ENCODE data around the gene CDH4. TPM values are rescaled to one million over a fixed set of nuclear protein-coding genes. Genes with fewer than 3 reads are reported as not detected.

The CDH4 gene
- total RNA-seq, 1 experiment from 2014 or later: not detected

DNA sequence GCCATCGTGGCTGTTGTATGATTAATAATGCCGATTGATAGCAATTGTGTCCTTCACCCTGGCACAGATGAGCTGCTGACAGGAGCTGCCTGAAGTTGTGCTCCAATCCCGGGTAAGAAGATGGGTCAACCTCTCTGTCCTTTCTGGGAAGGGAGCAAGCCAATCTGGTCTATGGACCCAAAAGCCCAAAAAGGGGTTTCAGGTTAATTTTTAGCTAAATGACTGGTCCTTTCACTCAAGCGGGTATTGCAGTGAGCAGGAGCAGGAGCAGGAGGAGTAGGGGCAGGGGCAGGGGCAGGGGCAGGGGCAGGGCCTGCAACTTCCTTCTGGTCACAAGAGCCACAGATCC, 648.9 kb downstream of the CDH4 start:
- no peaks in the 10 kb centered on the region for H3K9me2 ChIP-seq (replicated peaks; ENCODE audit: insufficient read depth, low read length)
- H3K27ac ChIP-seq (ENCODE audit: low read length): no peak overlapping the region
- H3K27me3 ChIP-seq (ENCODE audit: low read length): no peaks in the 10 kb centered on the region
- no peaks in the 10 kb centered on the region for H3K36me3 ChIP-seq (ENCODE audit: insufficient read depth, low read length)
- H3K4me3 ChIP-seq (ENCODE audit: low read length): no peak overlapping the region
- no peak for DNase-seq
- H3K9ac ChIP-seq (ENCODE audit: low read length): no peak overlapping the region
- H3K79me2 ChIP-seq (ENCODE audit: low read length): no peaks in the 10 kb centered on the region
- H3K4me1 ChIP-seq (ENCODE audit: low read length): peaks cover 6% of the 10 kb centered on the region; the same call in 1 of the 2 replicates
- no peaks in the 10 kb centered on the region for H3K9me3 ChIP-seq (ENCODE audit: low read length)
- no peak overlapping the region for H3K4me2 ChIP-seq (ENCODE audit: low read depth, low read length, poor library complexity, severe bottlenecking)
- H4K20me1 ChIP-seq (ENCODE audit: insufficient read depth, low read depth, low read length): 0 out of 2 replicates have a peak, but pooled peaks cover 2% of the 10 kb centered on the region
- H2AFZ ChIP-seq (ENCODE audit: low read length): no peak overlapping the region

- DNase-seq: peak; percentile 53
- Histone ChIP-seq H3K4me3 (ENCODE audit: low read length) (no peak overlapping the region), H3K4me2 (ENCODE audit: low read depth, low read length, poor library complexity, severe bottlenecking) (no peak overlapping the region)
Measured at GRCh38 chr20:61901392-61902220, 649.5 kb downstream of the CDH4 start.

GRCh38 chr20:61902221-61902869, 650.3 kb downstream of the CDH4 start:
- no peak for DNase-seq
- no peaks in the 10 kb centered on the region for H4K20me1 ChIP-seq (ENCODE audit: insufficient read depth, low read depth, low read length)
- H3K79me2 ChIP-seq (ENCODE audit: low read length): no peaks in the 10 kb centered on the region
- H3K4me3 ChIP-seq (ENCODE audit: low read length): no peak overlapping the region
- no peak overlapping the region for H2AFZ ChIP-seq (ENCODE audit: low read length)
- peaks cover 6% of the 10 kb centered on the region; the same call in 1 of the 2 replicates for H3K4me1 ChIP-seq (ENCODE audit: low read length)
- H3K36me3 ChIP-seq (ENCODE audit: insufficient read depth, low read length): no peaks in the 10 kb centered on the region
- no peaks in the 10 kb centered on the region for H3K9me2 ChIP-seq (replicated peaks; ENCODE audit: insufficient read depth, low read length)
- H3K4me2 ChIP-seq (ENCODE audit: low read depth, low read length, poor library complexity, severe bottlenecking): no peak overlapping the region
- H3K9ac ChIP-seq (ENCODE audit: low read length): no peak overlapping the region
- H3K27me3 ChIP-seq (ENCODE audit: low read length): no peaks in the 10 kb centered on the region
- H3K27ac ChIP-seq (ENCODE audit: low read length): no peak overlapping the region
- H3K9me3 ChIP-seq (ENCODE audit: low read length): no peaks in the 10 kb centered on the region

More at GRCh38 chr20:61901392-61902220, 649.5 kb downstream of the CDH4 start:
- Histone ChIP-seq H3K27ac (ENCODE audit: low read length) (no peak overlapping the region), H3K9ac (ENCODE audit: low read length) (no peak overlapping the region), H3K4me1 (ENCODE audit: low read length) (peaks cover 6% of the 10 kb centered on the region; the same call in 1 of the 2 replicates), H3K9me2 (replicated peaks; ENCODE audit: insufficient read depth, low read length) (no peaks in the 10 kb centered on the region), H4K20me1 (ENCODE audit: insufficient read depth, low read depth, low read length) (no peaks in the 10 kb centered on the region), H3K79me2 (ENCODE audit: low read length) (no peaks in the 10 kb centered on the region), H2AFZ (ENCODE audit: low read length) (no peak overlapping the region), H3K9me3 (ENCODE audit: low read length) (no peaks in the 10 kb centered on the region), H3K36me3 (ENCODE audit: insufficient read depth, low read length) (no peaks in the 10 kb centered on the region), H3K27me3 (ENCODE audit: low read length) (no peaks in the 10 kb centered on the region)

DNA sequence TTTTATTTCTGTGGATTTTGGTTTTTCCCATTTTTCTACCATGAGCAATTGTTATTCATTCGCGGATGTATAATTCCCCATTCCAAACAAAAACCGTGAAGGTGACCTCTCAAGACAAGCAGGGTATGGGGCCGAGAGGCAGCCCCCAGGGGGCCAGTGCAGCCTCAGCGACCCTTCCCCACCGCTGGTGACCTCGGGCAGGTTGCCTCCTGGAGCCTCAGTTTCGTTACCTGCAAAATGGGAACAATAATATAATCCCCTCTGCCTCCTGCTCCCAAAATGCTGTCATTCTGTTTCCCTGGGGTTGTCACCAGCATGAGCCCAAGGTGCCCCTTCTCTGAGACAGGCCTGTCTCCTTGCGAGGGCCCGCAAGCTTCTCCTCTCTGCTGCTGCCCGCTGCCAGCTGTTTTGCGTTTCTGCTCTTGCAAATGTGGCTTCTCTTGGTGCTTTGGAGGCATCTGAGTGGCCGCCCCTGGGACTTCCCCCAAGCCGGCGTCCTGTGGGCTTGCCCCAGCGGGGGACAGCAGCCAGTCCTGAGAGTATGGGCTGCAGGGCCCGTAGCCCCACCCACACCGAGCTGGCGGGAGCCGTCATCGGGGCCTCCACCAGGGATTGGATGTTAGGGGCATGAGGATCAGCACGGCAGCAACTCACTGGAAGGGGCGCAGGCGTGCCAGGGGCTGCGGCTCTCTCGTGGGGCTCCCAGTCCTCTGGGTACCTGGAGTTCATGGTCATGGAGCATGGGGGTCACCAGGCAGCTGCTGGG, 651.7 kb downstream of the CDH4 start:
- DNase-seq: no peak
- no peaks in the 10 kb centered on the region for H3K27me3 ChIP-seq (ENCODE audit: low read length)
- no peak overlapping the region for H3K4me3 ChIP-seq (ENCODE audit: low read length)
- no peaks in the 10 kb centered on the region for H3K9me2 ChIP-seq (replicated peaks; ENCODE audit: insufficient read depth, low read length)
- H3K9ac ChIP-seq (ENCODE audit: low read length): no peak overlapping the region
- H2AFZ ChIP-seq (ENCODE audit: low read length): no peak overlapping the region
- H4K20me1 ChIP-seq (ENCODE audit: insufficient read depth, low read depth, low read length): no peaks in the 10 kb centered on the region
- no peak overlapping the region for H3K27ac ChIP-seq (ENCODE audit: low read length)
- no peak overlapping the region for H3K4me2 ChIP-seq (ENCODE audit: low read depth, low read length, poor library complexity, severe bottlenecking)
- H3K36me3 ChIP-seq (ENCODE audit: insufficient read depth, low read length): no peaks in the 10 kb centered on the region
- H3K9me3 ChIP-seq (ENCODE audit: low read length): no peaks in the 10 kb centered on the region
- H3K79me2 ChIP-seq (ENCODE audit: low read length): no peaks in the 10 kb centered on the region
- no peaks in the 10 kb centered on the region for H3K4me1 ChIP-seq (ENCODE audit: low read length)

- Histone ChIP-seq H3K4me2 (ENCODE audit: low read depth, low read length, poor library complexity, severe bottlenecking) (no peak overlapping the region), H3K9me3 (ENCODE audit: low read length) (no peaks in the 10 kb centered on the region), H3K79me2 (ENCODE audit: low read length) (no peaks in the 10 kb centered on the region), H2AFZ (ENCODE audit: low read length) (no peak overlapping the region), H3K4me1 (ENCODE audit: low read length) (no peaks in the 10 kb centered on the region), H3K27me3 (ENCODE audit: low read length) (no peaks in the 10 kb centered on the region), H3K9ac (ENCODE audit: low read length) (no peak overlapping the region), H3K9me2 (replicated peaks; ENCODE audit: insufficient read depth, low read length) (no peaks in the 10 kb centered on the region), H4K20me1 (ENCODE audit: insufficient read depth, low read depth, low read length) (no peaks in the 10 kb centered on the region), H3K36me3 (ENCODE audit: insufficient read depth, low read length) (no peaks in the 10 kb centered on the region), H3K27ac (ENCODE audit: low read length) (no peak overlapping the region), H3K4me3 (ENCODE audit: low read length) (no peak overlapping the region)
- no peak for DNase-seq
Measured at GRCh38 chr20:61904456-61904855, 652.4 kb downstream of the CDH4 start.

GRCh38 chr20:61905781-61906523, 653.9 kb downstream of the CDH4 start:
- Histone ChIP-seq H3K4me1 (ENCODE audit: low read length) (no peaks in the 10 kb centered on the region), H3K4me3 (ENCODE audit: low read length) (no peak overlapping the region), H3K36me3 (ENCODE audit: insufficient read depth, low read length) (no peaks in the 10 kb centered on the region), H4K20me1 (ENCODE audit: insufficient read depth, low read depth, low read length) (no peaks in the 10 kb centered on the region), H2AFZ (ENCODE audit: low read length) (no peak overlapping the region), H3K27me3 (ENCODE audit: low read length) (no peaks in the 10 kb centered on the region), H3K9me2 (replicated peaks; ENCODE audit: insufficient read depth, low read length) (no peaks in the 10 kb centered on the region), H3K9ac (ENCODE audit: low read length) (no peak overlapping the region), H3K79me2 (ENCODE audit: low read length) (no peaks in the 10 kb centered on the region), H3K27ac (ENCODE audit: low read length) (no peak overlapping the region), H3K4me2 (ENCODE audit: low read depth, low read length, poor library complexity, severe bottlenecking) (no peak overlapping the region), H3K9me3 (ENCODE audit: low read length) (no peaks in the 10 kb centered on the region)
- no peak for DNase-seq

DNA sequence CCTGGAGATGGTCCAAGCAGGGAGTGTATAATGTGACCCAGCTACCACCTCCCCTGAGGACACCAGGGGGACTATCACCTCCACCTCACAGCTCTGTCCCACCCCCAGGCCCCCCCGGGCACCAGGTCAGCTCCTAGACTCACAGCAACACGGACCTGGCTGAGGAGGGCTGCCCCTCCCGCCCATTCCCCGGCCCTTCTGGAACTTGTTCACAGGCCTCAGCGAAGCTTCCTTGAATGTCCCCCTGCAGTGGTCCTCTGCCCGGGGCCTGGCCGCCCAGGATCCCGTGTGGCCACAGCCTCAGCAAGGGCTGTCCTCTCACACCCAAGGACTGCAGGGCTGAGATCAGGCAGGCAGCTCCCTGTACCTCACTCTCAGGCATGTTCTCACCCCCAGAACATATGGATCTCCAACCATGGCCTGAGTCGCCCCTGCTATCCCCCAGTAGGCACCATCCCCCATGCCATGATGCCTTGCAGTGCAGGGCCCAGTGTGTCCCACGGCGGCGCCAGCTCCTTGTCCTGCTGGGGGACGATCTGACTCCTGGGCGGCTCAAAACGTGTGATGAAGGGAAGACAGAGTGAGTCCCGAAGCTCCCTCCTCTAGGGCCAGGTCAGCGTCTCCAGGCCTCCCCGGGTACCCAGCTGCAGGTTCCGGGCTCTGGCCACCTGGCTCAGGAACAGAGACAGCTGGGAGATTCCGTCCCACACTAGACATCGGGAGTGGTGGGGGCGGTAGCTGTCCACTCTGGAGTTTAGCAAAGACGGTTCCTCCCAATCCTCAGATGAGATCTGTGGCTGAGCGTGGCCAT, 655.2 kb downstream of the CDH4 start:
- H3K79me2 ChIP-seq (ENCODE audit: low read length): no peaks in the 10 kb centered on the region
- no peaks in the 10 kb centered on the region for H3K36me3 ChIP-seq (ENCODE audit: insufficient read depth, low read length)
- no peaks in the 10 kb centered on the region for H3K9me2 ChIP-seq (replicated peaks; ENCODE audit: insufficient read depth, low read length)
- H3K27me3 ChIP-seq (ENCODE audit: low read length): no peaks in the 10 kb centered on the region
- no peaks in the 10 kb centered on the region for H4K20me1 ChIP-seq (ENCODE audit: insufficient read depth, low read depth, low read length)
- no peak overlapping the region for H3K4me2 ChIP-seq (ENCODE audit: low read depth, low read length, poor library complexity, severe bottlenecking)
- H3K27ac ChIP-seq (ENCODE audit: low read length): no peak overlapping the region
- H3K4me3 ChIP-seq (ENCODE audit: low read length): no peak overlapping the region
- H3K9ac ChIP-seq (ENCODE audit: low read length): no peak overlapping the region
- no peaks in the 10 kb centered on the region for H3K9me3 ChIP-seq (ENCODE audit: low read length)
- H3K4me1 ChIP-seq (ENCODE audit: low read length): peaks cover 4% of the 10 kb centered on the region
- no peak overlapping the region for H2AFZ ChIP-seq (ENCODE audit: low read length)
- no peak for DNase-seq

Measured in Karpas-422 (cell line).